H1 (cell line): ENCODE data around the gene FARP2. TPM values are rescaled to one million over a fixed set of nuclear protein-coding genes. Genes with fewer than 3 reads are reported as not detected.

ENCODE experiments used
- CTCF ChIA-PET: fragments of 300-600 bp; sonication (Branson Sonifier 250); formaldehyde crosslinking; loops from one replicate; lab custom pipeline; 2021; ENCODE audit not compliant: partially characterized antibody; lab: Charles Lee
- POLR2A ChIA-PET: fragments of 300-600 bp; sonication (Branson Sonifier 250); formaldehyde crosslinking; loops from one replicate; lab custom pipeline; 2021; ENCODE audit warnings: inconsistent platforms; ENCODE audit not compliant: partially characterized antibody; lab: Charles Lee
- DNase-seq, 2 experiments: peaks; one replicate each; pipeline versions ENCODE4 v3.0.0 to v3.0.0-alpha.2; 2010 to 2022; ENCODE audit warnings: low spot score in 2 of 2, low read depth in 1 of 2, mixed read lengths in 1 of 2
- FAIRE-seq: peaks from 2 replicates; lab custom pipeline; 2011; peaks lifted over from hg19 to GRCh38; lab: Jason Lieb, UNC
- H2AFZ ChIP-seq: 2 replicates; pipeline ENCODE4 v1.8.1; 2012; ENCODE audit warnings: low read length, inconsistent platforms
- H2AK5ac ChIP-seq: 2 replicates; pipeline ENCODE4 v1.6.1; 2013; ENCODE audit warnings: low read depth, low read length
- H2BK120ac ChIP-seq: replicated peaks from 2 replicates; pipeline ENCODE3; 2013; ENCODE audit warnings: low read depth, low read length, inconsistent platforms
- H2BK12ac ChIP-seq: 2 replicates; pipeline ENCODE4 v1.6.1; 2013; ENCODE audit warnings: low read depth, low read length
- H2BK15ac ChIP-seq: 2 replicates; pipeline ENCODE4 v1.6.1; 2013; ENCODE audit warnings: low read length
- H2BK20ac ChIP-seq: 2 replicates; pipeline ENCODE4 v1.6.1; 2013; ENCODE audit warnings: low read length
- H2BK5ac ChIP-seq: 2 replicates; pipeline ENCODE4 v1.6.1; 2013; ENCODE audit warnings: low read depth, low read length
- H3K14ac ChIP-seq: 2 replicates; pipeline ENCODE4 v1.6.1; 2013; ENCODE audit warnings: inconsistent platforms; ENCODE audit not compliant: insufficient read length
- H3K18ac ChIP-seq: 2 replicates; pipeline ENCODE4 v1.6.1; 2013; ENCODE audit warnings: low read length; ENCODE audit errors: extremely low read depth
- H3K23ac ChIP-seq: 2 replicates; pipeline ENCODE4 v1.6.1; 2013; ENCODE audit warnings: inconsistent platforms; ENCODE audit not compliant: insufficient read length
- H3K23me2 ChIP-seq: 2 replicates; pipeline ENCODE4 v1.6.1; 2013; ENCODE audit warnings: low read depth, low read length
- H3K27ac ChIP-seq: 2 replicates; pipeline ENCODE4 v1.6.1; 2011; ENCODE audit warnings: low read depth, low read length, inconsistent platforms
- H3K27me3 ChIP-seq, 4 experiments: replicated peaks in 1 of 4; 1 replicate in 1 of 4; 2 replicates in 3 of 4; pipeline versions ENCODE4 v1.6.1 to v1.8.1; 2011 to 2013; ENCODE audit warnings: low read length in 3 of 4, mild to moderate bottlenecking in 3 of 4, inconsistent platforms in 2 of 4, mixed read lengths in 2 of 4, moderate library complexity in 1 of 4; ENCODE audit not compliant: control insufficient read depth in 3 of 4, insufficient read depth in 3 of 4; ENCODE audit errors: extremely low read depth in 1 of 4
- H3K36me3 ChIP-seq, 4 experiments: 2 replicates each; pipeline versions ENCODE4 v1.6.1 to v1.8.1; 2011 to 2013; ENCODE audit warnings: mild to moderate bottlenecking in 4 of 4, low read length in 3 of 4, moderate library complexity in 2 of 4, control low read depth in 1 of 4, inconsistent platforms in 1 of 4; ENCODE audit not compliant: insufficient read depth in 4 of 4, control insufficient read depth in 2 of 4
- H3K4ac ChIP-seq: replicated peaks from 2 replicates; pipeline ENCODE3; 2013; ENCODE audit warnings: low read length, low read depth, mixed read lengths, inconsistent platforms; ENCODE audit not compliant: insufficient read length
- H3K4me1 ChIP-seq, 4 experiments: replicated peaks in 1 of 4; 1 replicate in 1 of 4; 2 replicates in 3 of 4; pipeline versions ENCODE4 v1.6.1 to v1.8.1; 2011 to 2013; ENCODE audit warnings: low read length in 3 of 4, inconsistent platforms in 2 of 4, mixed read lengths in 1 of 4; ENCODE audit not compliant: insufficient read depth in 4 of 4, control insufficient read depth in 3 of 4
- H3K4me2 ChIP-seq, 2 experiments: 2 replicates each; pipeline versions ENCODE4 v1.6.1 to v1.8.1; 2011 to 2013; ENCODE audit warnings: low read depth in 2 of 2, low read length in 2 of 2, control low read depth in 1 of 2, inconsistent platforms in 1 of 2, mild to moderate bottlenecking in 1 of 2; ENCODE audit not compliant: insufficient read depth in 1 of 2
- H3K4me3 ChIP-seq, 4 experiments: fragments of 200-600, 300-600 bp in 1 of 4; sonication (generic), shearing (Covaris generic), sonication (Bioruptor Twin) in 1 of 4; 2 replicates each; pipeline versions ENCODE4 v1.5.1 to v1.8.1; 2011 to 2016; ENCODE audit warnings: low read length in 4 of 4, low read depth in 3 of 4, control low read depth in 2 of 4, inconsistent platforms in 2 of 4, mild to moderate bottlenecking in 2 of 4, mixed read lengths in 1 of 4, moderate library complexity in 1 of 4; ENCODE audit not compliant: insufficient read depth in 2 of 4; ENCODE audit errors: extremely low read depth in 1 of 4
- H3K56ac ChIP-seq: replicated peaks from 2 replicates; pipeline ENCODE3; 2013; ENCODE audit warnings: low read depth, mild to moderate bottlenecking, mixed read lengths, low read length, inconsistent platforms; ENCODE audit not compliant: insufficient read length
- H3K79me1 ChIP-seq: 2 replicates; pipeline ENCODE4 v1.6.1; 2013; ENCODE audit warnings: low read depth, low read length, control low read depth
- H3K79me2 ChIP-seq, 2 experiments: 2 replicates each; pipeline versions ENCODE4 v1.6.1 to v1.8.1; 2012 to 2013; ENCODE audit warnings: low read length in 2 of 2, mild to moderate bottlenecking in 2 of 2, inconsistent platforms in 1 of 2; ENCODE audit not compliant: insufficient read depth in 2 of 2, control insufficient read depth in 1 of 2
- H3K9ac ChIP-seq, 4 experiments: replicated peaks in 1 of 4; 1 replicate in 1 of 4; 2 replicates in 3 of 4; pipeline versions ENCODE4 v1.6.1 to v1.8.1; 2011 to 2013; ENCODE audit warnings: low read depth in 3 of 4, low read length in 3 of 4, control low read depth in 2 of 4, mild to moderate bottlenecking in 2 of 4, moderate library complexity in 2 of 4, inconsistent platforms in 1 of 4; ENCODE audit errors: extremely low read depth in 1 of 4
- H3K9me3 ChIP-seq, 2 experiments: 2 replicates each; pipeline versions ENCODE4 v1.6.1 to v1.8.1; 2012 to 2013; ENCODE audit warnings: mild to moderate bottlenecking in 2 of 2, moderate library complexity in 2 of 2, control low read depth in 1 of 2, inconsistent platforms in 1 of 2, low read depth in 1 of 2, low read length in 1 of 2, mixed read lengths in 1 of 2; ENCODE audit not compliant: insufficient read depth in 2 of 2
- H4K20me1 ChIP-seq, 2 experiments: replicated peaks in 1 of 2; 2 replicates each; pipeline versions ENCODE3 to v1.8.1; 2011 to 2013; ENCODE audit warnings: inconsistent platforms in 2 of 2, low read length in 2 of 2, mild to moderate bottlenecking in 1 of 2; ENCODE audit not compliant: insufficient read depth in 2 of 2, control insufficient read depth in 1 of 2
- H4K5ac ChIP-seq: 2 replicates; pipeline ENCODE4 v1.6.1; 2013; ENCODE audit warnings: low read length, low read depth, mixed read lengths, inconsistent platforms; ENCODE audit not compliant: insufficient read length
- H4K8ac ChIP-seq: 2 replicates; pipeline ENCODE4 v1.8.0; 2013; ENCODE audit warnings: mild to moderate bottlenecking, moderate library complexity, low read length, inconsistent platforms; ENCODE audit not compliant: insufficient read depth; ENCODE audit errors: extremely low read depth
- H4K91ac ChIP-seq: replicated peaks from 2 replicates; pipeline ENCODE3; 2013; ENCODE audit warnings: low read length, mixed read lengths, inconsistent platforms; ENCODE audit not compliant: insufficient read length
- PHF8 ChIP-seq: fragments of 200-600 bp; sonication (generic); conservative IDR thresholded peaks from 2 replicates; pipeline ENCODE4 v1.7.1; 2012; ENCODE audit warnings: low read depth, mild to moderate bottlenecking, inconsistent platforms, low read length, moderate library complexity
- USF2 ChIP-seq: IDR thresholded peaks from 2 replicates; pipeline ENCODE4 v1.6.1; 2011; ENCODE audit warnings: low read length, improper control_type of control experiment
- YY1 ChIP-seq: IDR thresholded peaks from 2 replicates; pipeline ENCODE4 v1.6.1; 2011; ENCODE audit warnings: low read depth, mild to moderate bottlenecking, low read length
- WGBS, 2 experiments: shearing (Covaris generic) in 1 of 2; methylation state at CpG; one replicate each; pipeline versions ENCODE4 v1.1.6 to v1.1.7; 2013 to 2015; ENCODE audit warnings: low lambda C conversion rate in 2 of 2, mixed read lengths in 2 of 2, inconsistent platforms in 1 of 2, low coverage in 1 of 2, missing lambda C conversion rate in 1 of 2; ENCODE audit not compliant: insufficient replicate concordance in 2 of 2, insufficient coverage in 1 of 2, insufficient read length in 1 of 2; ENCODE audit errors: extremely low coverage in 1 of 2, missing lambda C conversion rate in 1 of 2; 5-methylcytosine and 5-hydroxymethylcytosine counted together
- polyA plus RNA-seq, 7 experiments: library from polyadenylated mRNA; depleted of rRNA in 3 of 7; stranded (reverse) in 5 of 7; unstranded in 2 of 7; fragments of >200 nt in 5 of 7; fragments of 200-250 nt in 2 of 7; gene quantifications; 1 replicate in 5 of 7; 2 replicates in 1 of 7; 4 replicates in 1 of 7; pipeline versions ENCODE4 v1.2.1 to v1.2.3, GENCODE V29; 2011 to 2013; ENCODE audit warnings: missing spikeins in 2 of 7, mixed read lengths in 2 of 7
- total RNA-seq: library from RNA; stranded (reverse); fragmentation: NEBNext Ultra II Directional; extraction: Animal tissue kit (Norgen Biotek cat#: 25700); gene quantifications from 2 replicates; pipeline ENCODE4 v1.2.1, GENCODE V29; 2021
- TF ChIP-seq, protein P1 (sequence below), 3 experiments: IDR thresholded peaks; 1 replicate in 2 of 3; 2 replicates in 1 of 3; pipeline versions ENCODE4 v1.5.1 to v1.6.1; 2011; ENCODE audit warnings: low read length in 3 of 3, mild to moderate bottlenecking in 3 of 3, inconsistent platforms in 2 of 3, low read depth in 1 of 3, moderate library complexity in 1 of 3; ENCODE audit not compliant: insufficient read depth in 1 of 3; ENCODE audit errors: control extremely low read depth in 1 of 3
- TF ChIP-seq, protein P2 (sequence below): IDR thresholded peaks from 2 replicates; pipeline ENCODE4 v1.6.1; 2012; ENCODE audit warnings: inconsistent platforms

Gene FARP2
- total and polyA plus RNA-seq, 2 of the 8 experiments (the other 6 are each of a cell fraction or from before 2014, with no cell fraction given), result 12.4 to 33.4 TPM

GRCh38 chr2:241507430-241508239, 151.6 kb downstream of the FARP2 start:
- H3K4me2 ChIP-seq, result peak overlapping the region; percentile 67 to 95
- peak overlapping the region; percentile 65 for H4K91ac ChIP-seq
- H3K14ac ChIP-seq, result no peak overlapping the region
- H2BK15ac ChIP-seq, result no peak overlapping the region
- no peak overlapping the region for H2BK120ac ChIP-seq
- H3K4me3 ChIP-seq, result peak overlapping the region; percentile 67 to 91 (median 78)
- H3K79me1 ChIP-seq, result peaks cover 18% of the 10 kb centered on the region
- H3K18ac ChIP-seq, result no peak overlapping the region; the same call in 1 of the 2 replicates
- peaks cover 2 to 15% (median 11%) of the 10 kb centered on the region in 4 experiments for H3K4me1 ChIP-seq
- ChIA-PET CTCF (interaction anchor here (0.6 to 1.3 kb wide), 3 partner anchors 9 to 105 kb away, joined by 3 to 4 read pairs (median 3); no protein-coding TSS in a partner anchor), POLR2A (interaction anchor here (1.0 to 10.2 kb wide), 6 partner anchors 9 to 133 kb away, joined by 3 to 104 read pairs (median 4); partner anchors contain the start of gene BOK)
- 4% methylated on average over 40 of the region's 67 CpGs; no CpG with 5 or more reads in 1 of the 2 experiments for WGBS, 2 experiments
- no peak overlapping the region for H4K5ac ChIP-seq
- H3K4ac ChIP-seq, result peak overlapping the region; percentile 38
- no peaks in the 10 kb centered on the region for H3K36me3 ChIP-seq
- no peak overlapping the region for H2AK5ac ChIP-seq
- peak overlapping the region; percentile 35; the same call in 1 of the 2 replicates for H2BK5ac ChIP-seq
- FAIRE-seq (no peak), DNase-seq (peak in 1 of 2 experiments; percentile 73)
- peak overlapping the region; percentile 82 for H3K56ac ChIP-seq
- peak overlapping the region in 3 of 4 experiments; percentile 42 to 74 (median 53); a peak in 6 of 7 replicates for H3K9ac ChIP-seq
- no peak overlapping the region; the same call in 1 of the 2 replicates for H4K8ac ChIP-seq
- H4K20me1 ChIP-seq, result peaks cover 9 to 27% of the 10 kb centered on the region in 2 experiments
- no peaks in the 10 kb centered on the region for H3K9me3 ChIP-seq
- H3K23ac ChIP-seq, result no peak overlapping the region
- H3K23me2 ChIP-seq, result peaks cover 17% of the 10 kb centered on the region
- no peak overlapping the region for H2BK12ac ChIP-seq
- H3K27ac ChIP-seq, result no peak overlapping the region
- H3K79me2 ChIP-seq, result peaks cover 14 to 45% of the 10 kb centered on the region in 2 experiments
- H2BK20ac ChIP-seq, result no peak overlapping the region
- H2AFZ ChIP-seq, result no peak overlapping the region
- H3K27me3 ChIP-seq, result peaks cover 0 to 9% (median 5%) of the 10 kb centered on the region in 4 experiments; a peak in 4 of 7 replicates
- TF ChIP-seq, protein P1, sequence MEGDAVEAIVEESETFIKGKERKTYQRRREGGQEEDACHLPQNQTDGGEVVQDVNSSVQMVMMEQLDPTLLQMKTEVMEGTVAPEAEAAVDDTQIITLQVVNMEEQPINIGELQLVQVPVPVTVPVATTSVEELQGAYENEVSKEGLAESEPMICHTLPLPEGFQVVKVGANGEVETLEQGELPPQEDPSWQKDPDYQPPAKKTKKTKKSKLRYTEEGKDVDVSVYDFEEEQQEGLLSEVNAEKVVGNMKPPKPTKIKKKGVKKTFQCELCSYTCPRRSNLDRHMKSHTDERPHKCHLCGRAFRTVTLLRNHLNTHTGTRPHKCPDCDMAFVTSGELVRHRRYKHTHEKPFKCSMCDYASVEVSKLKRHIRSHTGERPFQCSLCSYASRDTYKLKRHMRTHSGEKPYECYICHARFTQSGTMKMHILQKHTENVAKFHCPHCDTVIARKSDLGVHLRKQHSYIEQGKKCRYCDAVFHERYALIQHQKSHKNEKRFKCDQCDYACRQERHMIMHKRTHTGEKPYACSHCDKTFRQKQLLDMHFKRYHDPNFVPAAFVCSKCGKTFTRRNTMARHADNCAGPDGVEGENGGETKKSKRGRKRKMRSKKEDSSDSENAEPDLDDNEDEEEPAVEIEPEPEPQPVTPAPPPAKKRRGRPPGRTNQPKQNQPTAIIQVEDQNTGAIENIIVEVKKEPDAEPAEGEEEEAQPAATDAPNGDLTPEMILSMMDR (IDR thresholded peaks at IDR 0.05; ENCODE audit: control extremely low read depth in 1 of 3, insufficient read depth in 1 of 3, low read depth in 1 of 3, low read length in 3 of 3), result 0 out of 4 replicates have a peak, but pooled peaks of 1 of the 3 experiments have one; percentile 11
- TF ChIP-seq, protein P2, sequence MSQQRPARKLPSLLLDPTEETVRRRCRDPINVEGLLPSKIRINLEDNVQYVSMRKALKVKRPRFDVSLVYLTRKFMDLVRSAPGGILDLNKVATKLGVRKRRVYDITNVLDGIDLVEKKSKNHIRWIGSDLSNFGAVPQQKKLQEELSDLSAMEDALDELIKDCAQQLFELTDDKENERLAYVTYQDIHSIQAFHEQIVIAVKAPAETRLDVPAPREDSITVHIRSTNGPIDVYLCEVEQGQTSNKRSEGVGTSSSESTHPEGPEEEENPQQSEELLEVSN, result 0 out of 2 replicates have a peak, but pooled peaks have one; percentile 41
- TF ChIP-seq YY1 (peak; percentile 46; the same call in 1 of the 2 replicates), USF2 (0 out of 2 replicates have a peak, but pooled peaks have one; percentile 10), PHF8 (0 out of 2 replicates have a peak, but pooled peaks have one; percentile 27)
